NOMO-1 treated with dmso at 0.1 percent for 144 hours (cell line): ENCODE measurements around the gene MUL1.
"Not testable (repeated sequence)": the region's sequence is repeated elsewhere in the genome, so short reads cannot be mapped to it uniquely, and the experiment has no call there.

Experiments used
- DNase-seq: peaks from one replicate; lab custom pipeline; 2025; ENCODE audit not compliant: unreplicated experiment; lab: John Stamatoyannopoulos, UW

Gene MUL1

DNA sequence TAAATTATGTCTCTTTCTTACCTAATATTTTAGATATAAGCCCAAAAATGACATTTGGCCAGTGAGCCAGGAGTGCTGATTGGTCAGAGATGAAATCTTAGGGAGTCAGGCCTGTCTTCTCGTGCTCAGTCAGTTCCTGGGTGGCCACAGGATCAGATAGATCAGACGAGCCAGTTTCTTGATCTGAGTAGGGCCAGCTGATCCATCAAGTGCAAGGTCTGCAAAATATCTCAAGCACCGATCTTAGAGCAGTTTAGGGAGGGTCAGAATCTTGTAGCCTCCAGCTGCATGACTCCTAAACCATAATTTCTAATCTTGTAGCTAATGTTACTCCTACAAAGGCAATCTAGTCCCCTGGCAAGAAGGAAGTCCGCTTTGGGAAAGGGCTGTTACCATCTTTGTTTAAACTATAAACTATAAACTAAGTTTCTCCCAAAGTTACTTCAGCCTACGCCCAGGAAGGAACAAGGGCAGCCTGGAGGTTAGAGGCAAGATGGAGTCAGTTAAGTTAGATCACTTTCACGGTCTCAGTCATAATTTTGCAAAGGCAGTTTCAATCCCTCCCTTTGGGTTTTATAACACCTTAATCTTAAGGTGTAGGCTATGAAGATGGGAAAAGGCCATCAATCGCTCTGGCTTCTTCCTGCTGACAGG, 11.8 kb upstream of the MUL1 start:
- not testable (repeated sequence) for DNase-seq

DNA sequence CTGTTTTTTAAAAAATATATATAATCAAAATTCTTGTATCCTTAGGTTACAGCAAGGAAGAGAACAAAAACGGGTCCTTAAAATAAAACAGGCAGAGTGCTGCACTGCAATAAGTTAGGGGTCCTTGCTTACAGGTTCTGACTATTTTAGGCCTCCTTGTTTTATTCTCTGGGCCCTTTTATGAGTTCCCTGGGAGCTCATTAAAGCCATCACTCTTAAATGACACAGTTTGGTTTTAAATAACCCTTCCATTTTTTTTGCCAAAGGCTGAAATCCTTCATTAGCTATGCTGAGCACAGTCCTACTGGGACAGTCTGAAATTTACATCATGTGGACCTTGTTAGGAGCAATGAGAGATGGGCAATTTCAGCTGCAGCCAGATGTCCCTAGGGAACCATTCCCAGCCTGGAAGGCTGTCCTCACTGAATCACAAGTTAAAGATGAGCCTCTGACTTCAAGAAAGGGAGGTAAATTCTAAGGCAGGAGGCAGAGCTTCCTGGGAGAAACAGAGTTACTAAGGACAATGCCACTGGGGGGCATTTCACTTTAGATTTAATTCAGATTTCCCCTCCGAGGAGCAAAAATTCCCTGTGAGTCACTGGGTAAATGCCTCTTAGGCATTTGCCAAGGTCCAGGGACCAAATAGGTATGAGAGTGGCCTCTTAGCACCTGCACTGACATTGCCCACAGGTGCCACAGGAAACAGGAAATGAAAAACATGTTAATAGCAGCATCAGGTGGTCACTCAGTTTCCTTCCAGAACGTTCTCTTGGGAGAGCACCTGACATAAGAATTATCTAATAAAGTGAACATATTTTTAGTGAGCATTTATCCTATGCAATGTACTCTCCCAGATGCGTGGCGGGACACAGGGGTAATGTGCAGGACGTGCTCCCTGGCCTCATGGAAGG, 3.8 kb upstream of the MUL1 start:
- no peak for DNase-seq

DNA sequence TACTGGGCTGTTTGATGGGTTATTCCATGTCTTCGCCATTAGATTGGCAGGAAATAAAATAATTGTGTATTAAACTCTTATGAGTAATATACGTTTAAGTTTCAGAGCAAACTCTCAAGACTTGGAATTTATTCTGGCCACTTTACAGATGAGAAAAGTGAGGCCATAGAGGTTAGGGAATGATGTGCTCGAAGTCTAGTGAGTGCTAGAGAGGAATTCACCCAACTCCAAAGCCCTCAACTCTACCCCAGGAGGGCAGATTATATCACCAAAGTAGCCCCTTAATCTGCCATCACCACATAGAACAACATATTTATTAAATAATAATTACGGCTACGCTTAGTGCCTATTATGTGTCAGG, 440 bp upstream of the MUL1 start:
- no peak for DNase-seq

DNA sequence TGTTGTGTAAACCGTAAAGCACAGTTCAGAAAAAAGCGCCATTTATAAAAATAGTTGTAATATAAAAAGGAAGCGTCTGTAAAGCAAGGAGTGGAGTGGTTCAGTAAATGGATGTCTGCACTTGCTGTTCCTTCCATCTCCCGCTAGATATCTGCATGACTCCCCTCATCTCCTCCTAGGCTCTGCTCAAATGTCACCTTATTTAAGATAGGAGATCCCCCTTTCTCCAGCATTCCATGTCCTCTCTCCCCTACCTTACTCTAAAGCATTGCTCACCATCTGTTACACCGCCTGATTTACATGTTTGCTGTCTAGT, 745 bp downstream of the MUL1 start:
- no peak for DNase-seq

DNA sequence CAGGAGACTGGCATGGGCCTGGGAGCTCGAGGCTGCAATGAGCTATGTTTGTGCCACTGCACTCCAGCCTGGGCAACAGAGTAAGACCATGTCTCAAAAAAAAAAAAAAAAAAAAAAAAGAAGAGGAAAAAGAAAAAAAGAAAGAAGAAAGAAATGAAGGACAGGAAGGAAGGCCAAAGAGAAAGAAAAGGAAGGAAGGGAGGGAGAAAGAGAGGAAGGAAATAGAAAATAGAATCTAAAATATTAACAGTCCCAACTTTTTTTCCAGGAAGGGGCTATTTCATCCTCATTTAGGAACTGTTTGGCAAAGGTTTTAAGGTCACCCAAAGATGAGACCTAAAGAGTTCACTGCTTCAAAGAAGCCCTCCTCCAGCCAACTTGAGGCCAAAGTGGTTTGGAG, 2.5 kb downstream of the MUL1 start:
- no peak for DNase-seq

DNA sequence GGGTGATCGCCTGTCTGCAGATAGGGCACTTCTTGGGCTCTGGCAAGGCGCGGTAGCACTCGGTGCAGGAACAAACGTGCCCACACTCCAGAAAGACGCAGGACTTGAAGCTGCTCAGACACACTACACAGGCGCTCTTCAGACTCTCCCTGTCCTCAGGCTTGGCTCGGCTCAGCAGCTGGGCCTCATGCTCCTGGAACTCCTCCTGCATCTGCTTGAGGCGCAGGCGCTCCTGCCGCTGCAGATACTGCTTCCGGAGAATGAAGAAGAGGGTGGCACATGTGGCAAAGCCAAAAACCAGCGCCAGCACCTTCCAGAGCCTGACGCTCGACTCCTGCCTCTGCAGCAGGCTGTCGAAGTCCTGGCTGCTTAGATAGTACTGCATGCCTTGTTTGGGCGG, 7.2 kb downstream of the MUL1 start:
- no peak for DNase-seq

DNA sequence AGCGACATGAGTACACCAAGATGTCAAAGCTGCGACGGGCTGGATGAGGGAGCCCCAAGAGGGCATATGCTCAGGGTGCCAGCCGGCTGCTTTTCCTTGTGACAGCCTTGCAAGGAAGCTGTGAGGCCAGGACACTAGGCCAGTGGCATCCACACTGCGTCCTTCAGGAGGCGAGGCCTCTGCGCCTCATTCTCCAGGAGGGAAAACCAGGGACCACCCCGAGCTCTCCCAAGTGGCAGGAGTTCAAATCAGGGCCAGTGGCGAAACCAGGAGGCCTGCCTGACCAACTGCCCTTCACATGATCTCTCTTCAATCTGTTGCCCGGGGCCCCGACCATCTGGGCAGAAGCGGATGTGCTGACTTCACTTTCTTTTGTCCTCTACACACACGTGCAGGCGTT, 8.2 kb downstream of the MUL1 start:
- DNase-seq = no peak

DNA sequence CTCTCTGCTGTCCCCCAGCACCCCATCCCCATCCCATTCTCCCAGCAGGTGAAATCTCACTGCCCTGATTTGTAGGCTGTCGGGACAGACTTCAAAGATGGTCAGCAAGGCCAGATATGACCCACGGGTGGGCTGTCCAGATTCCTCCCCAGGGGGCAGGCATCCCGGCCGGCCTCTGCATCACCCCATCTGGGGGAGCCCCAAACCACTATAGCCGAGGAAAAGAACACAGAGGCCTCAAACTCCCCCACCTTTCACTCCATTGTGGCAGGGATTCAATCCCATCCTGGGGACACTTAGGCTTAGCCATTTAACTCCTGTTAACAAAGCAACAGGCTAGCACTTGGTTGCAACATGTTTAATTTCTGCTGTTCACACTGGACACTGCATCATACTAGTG, 8.8 kb downstream of the MUL1 start:
- no peak for DNase-seq

DNA sequence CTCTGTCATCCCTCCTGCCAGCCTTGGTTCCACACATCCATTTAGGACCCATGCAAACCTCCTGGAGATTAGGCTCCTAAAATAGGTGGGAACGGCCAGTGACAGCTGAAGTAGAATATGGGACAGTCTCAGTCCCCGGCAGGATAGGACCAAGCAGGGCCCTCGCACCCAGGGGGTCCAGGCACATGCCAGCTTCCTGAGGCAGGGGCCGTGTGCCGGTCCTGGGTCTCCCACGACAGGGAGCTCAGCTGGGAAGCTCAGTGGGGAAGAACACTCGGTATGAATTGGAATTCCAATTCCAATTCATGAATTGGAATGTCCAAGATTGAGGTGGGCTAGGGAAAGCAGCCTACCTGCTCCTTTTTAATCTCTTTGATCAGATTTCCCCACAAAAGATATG, 9.8 kb downstream of the MUL1 start:
- no peak for DNase-seq

DNA sequence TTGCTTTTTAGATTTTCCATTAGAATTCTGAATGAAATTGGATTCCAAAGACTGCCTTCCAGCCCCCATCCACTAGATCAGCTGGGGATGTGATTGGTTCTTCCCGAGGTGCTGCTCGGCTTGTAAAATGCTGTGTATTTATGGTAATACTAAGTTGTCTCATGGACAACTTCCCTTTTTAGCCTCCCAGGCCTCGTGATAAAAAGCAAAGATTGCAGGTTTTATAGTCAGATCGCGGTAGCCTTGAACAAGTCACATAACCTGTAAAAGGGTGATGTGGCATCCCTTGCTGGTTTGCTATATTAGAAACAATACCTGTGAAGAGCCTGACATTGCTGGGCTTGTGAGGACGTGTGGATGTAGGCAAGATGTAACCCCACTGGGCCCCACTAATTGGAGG, 10.4 kb downstream of the MUL1 start:
- DNase-seq = no peak

DNA sequence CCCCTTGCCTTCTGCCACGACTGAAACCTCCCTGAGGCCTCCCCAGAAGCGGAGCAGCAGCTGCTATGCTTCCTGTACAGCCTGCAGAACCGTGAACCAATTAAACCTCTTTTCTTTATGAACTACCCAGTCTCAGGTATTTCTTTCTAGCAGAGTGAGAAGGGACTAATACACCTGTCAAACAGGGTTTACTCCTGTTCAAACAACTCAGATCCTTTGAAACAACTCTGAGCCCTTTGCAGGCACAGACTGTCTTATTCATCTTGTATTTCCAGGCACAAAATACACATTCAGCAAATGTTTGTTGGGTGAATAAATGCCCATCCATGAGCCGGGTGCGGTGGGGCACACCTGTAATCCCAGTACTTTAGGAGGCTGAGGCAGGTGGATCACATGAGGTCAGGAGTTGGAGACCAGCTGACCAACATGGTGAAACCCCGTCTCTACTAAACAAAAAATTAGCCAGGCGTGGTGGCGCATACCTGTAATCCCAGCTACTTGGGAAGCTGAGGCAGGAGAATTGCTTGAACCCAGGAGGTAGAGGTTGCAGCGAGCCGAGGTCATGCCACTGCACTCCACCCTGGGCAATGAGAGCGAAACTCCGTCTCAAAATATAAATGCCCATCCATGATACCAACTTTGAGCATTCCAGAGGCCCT, 11.1 kb downstream of the MUL1 start:
- not testable (repeated sequence) for DNase-seq

DNA sequence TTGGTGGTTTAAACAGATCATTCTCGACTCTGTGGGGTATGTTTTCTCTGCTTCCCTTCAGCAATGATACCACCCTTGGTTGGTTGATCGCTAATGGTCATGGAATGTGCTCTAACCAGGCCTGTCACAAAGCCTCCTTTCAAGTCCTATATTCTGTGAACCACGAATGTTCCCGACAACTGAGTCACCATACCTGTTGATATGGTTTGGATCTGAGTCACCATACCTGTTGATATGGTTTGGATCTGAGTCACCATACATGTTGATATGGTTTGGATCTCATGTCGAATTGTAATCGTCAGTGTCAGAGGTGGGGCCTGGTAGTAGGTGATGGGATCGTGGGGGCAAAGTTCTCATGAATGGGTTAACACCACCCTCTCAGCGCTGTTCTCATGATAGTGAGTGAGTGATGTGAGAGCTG, 11.7 kb downstream of the MUL1 start:
- no peak for DNase-seq

DNA sequence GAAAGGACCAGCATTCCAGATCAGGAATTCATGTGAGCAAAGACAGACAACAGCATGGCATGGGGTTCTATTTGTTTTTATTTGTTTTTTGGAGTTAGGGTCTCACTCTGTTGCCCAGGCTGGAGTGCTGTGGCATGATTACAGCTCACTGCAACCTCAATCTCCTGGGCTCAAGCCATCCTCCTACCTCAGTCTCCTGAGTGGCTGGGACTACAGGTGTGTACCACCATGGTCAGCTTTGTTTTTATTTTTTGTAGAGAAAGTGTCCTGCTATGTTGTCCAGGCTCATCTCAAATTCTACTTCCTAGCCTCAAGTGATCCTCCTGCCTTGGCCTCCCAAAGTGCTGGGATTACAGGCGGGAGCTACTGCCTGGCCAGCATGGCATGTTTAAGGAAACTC, 12.3 kb downstream of the MUL1 start:
- DNase-seq = no peak

DNA sequence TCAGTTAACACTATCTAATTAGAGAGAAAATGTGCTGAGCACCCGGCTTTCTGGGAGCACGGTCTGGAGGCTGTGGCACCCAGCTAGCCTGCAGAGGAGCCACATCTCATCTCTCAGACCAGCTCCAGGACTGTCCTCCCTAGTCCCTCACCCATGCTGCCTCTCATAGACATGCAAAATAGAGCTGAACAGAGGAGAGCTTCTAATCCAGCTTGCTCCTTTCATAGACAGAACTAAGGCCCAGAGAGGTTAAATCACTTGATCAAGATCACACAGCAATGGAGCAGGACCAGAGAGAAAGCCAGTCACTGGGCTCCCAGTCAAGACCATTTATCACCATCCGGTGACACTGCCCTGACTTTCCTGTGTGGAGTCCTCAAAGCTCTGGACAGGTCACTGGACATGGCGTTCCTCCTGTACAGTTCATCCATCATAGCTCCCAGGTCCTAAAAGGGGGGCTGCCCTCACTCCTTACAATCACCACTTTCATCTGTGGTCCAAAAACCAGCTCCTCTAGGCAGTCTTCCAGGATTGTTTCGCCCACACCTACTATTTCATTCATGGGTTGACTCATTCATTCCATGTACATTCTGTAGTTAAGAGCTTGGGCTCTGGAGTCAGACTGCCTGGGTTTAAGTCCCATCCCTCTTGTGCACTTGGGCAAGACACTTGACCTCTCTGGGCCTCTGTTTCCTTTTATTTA, 13.2 kb downstream of the MUL1 start:
- DNase-seq = no peak

DNA sequence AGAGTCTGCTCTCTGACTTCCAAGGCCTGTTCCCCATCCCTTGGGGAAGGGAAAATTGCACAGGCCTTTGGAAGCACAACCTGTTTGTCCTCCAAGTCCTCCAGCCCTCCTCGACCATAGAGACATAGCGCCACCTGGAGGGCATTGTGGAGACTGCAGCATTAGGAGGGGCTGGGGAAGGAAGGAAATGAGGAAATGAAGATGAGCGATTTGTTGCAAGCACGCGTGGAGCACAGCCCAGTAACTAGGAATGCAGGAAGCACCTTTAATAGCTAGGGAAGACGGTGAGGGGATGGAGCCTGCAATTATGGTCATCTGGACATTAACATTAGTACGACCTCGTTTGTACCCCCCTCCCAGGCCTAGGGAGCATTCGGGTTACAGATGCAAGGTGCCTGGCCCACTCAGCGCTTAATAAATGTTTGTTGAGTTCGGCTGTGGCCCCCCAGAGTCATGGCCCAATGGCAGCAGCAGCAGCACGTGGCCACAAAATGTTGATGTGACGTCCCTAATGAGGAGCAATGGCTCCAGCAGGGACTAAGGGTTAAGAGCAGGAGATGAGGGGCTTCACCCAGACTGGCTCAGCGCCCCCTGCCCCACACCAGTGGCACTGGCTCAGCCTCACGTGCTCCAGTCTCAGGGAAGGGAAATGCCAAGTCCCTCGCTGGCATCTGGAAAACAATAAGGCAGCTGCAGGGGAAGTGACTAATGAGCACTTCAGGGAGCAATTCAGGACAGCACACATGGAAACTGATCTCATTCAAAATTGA, 13.9 kb downstream of the MUL1 start:
- DNase-seq = peak; percentile 70

DNA sequence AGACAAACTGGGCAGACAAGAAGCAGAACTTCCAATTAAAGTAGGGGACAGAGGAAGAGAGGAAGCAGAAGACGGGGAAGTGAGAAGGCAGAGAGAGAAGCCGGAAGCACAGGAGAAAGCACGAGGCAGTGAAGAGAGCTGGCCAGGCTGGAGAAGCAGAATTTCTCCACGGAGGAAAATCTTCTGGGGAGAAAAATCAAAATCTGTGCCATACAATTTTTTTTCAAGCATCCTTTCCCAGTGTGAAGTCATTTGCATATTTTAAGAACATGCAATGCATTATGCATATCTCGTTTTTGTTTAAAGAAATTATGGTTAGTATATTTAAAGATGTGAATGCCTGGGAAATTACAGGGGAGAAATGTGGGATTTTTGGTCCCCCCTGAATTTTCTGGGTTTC, 14.6 kb downstream of the MUL1 start:
- DNase-seq = peak; percentile 10

DNA sequence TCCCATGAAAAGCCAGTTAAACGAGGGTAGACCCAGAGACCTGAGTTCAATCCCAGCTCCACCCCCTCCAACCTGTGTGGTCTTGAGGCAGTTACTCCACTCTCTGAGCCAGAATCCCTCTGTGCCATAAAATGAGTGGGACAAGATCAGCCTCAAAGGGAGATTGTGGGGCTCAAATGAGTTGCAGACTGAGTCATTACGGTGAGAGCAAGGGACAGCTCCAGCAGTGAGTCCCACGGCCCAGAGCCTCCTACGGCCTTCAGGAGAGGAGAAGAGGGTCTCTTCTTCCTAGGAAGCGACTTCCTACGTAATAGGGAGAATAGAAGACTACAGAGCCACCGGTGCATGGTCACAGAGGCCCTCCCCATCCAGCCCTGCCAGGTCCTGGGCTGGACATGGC, 15.2 kb downstream of the MUL1 start:
- DNase-seq = no peak

DNA sequence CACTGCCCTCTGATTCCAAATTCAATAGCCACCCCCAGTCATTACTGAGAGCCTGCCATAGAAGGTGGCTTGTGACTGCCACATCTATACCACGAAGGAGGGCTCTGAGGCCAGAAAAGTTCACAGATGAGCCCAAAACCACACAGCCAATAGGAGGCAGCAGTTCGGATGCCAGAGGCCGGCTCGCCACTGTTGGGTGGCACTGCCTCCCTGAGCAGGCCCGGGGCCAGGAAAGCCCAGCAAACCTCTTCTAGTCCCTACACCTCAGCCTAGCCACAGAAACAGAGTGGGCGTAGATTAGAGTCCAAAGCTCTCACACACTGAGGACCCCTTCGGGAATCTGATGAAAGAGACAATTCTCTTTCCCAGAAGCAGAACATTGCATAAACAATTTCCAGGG, 16.1 kb downstream of the MUL1 start:
- no peak for DNase-seq

DNA sequence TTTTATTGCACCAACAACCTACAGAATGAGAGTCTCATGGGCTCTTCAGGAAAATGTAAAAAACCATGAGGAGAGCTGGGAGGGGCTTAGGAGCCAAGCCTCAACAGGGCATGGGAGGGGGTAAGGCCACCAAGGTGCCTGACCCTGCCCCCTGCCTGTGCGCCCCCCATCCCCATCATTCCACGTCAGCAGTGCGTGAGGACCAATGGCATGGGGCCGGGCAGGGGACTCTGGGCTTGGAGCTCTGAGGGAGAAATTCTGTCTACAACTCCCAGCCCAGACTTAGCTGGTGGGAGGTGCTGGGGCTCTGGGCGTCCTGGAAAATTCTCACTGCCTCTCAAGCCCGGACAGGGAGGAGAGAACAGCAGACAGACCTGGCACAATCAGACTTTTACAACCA, 16.8 kb downstream of the MUL1 start:
- DNase-seq = no peak

DNA sequence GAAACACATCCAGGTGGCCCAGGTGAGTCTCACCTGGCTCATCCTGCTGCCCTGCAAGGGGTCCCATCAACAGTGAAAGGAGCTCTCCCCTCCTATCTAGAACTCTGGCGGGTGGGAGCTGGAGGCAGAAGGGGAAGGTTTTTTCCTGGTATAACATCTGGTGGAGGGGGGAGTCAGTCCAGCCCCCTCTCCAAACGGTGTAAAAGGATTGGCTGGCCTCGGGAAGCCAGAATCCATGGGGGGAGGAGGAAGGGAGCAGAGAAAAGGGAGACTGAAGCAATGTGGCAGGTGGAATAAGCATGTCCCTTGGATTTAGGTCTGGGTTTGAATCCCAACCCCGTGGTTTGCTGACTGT, 20.7 kb downstream of the MUL1 start:
- DNase-seq = no peak
